ENCODE measurements around the gene PIMREG.

DNA sequence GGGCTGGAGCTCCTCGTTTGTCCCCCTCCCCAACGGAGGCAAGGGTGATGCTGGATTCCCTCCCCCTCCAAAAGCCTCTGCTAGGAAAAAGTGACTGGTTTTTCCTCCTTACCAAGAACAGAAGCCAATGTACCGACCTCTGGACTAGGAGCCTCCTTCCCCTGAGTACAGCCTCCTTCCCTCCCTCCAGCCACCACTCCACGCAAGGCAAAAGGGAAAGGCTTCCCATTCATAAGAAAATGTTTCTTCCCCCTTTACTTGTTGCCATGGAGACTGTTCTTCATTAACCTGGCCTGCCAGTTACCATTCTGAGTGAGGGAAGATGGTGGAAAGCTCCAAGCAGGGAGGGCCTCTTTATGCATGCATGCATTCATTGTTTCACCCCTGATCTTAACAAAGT lies 4.3 kb upstream of the PIMREG start:
- no peak for TF ChIP-seq POLR2AphosphoS5 (IDR thresholded peaks at IDR 0.05)
- TF ChIP-seq CTCF (IDR thresholded peaks at IDR 0.05), result no peak
